K562 (cell line): ENCODE data around the gene ANKRD13A. TPM values are rescaled to one million over a fixed set of nuclear protein-coding genes. Genes with fewer than 3 reads are reported as not detected.

Experiments
- POLR3A ChIP-seq: IDR thresholded peaks from 2 replicates; pipeline ENCODE4 v1.6.1; 2011; ENCODE audit warnings: borderline replicate concordance, mild to moderate bottlenecking, moderate library complexity; ENCODE audit not compliant: insufficient read length, insufficient read depth; ENCODE audit errors: extremely low read depth
- SMAD1 ChIP-seq: fragments of 150-350 bp; IDR thresholded peaks from 2 replicates; pipeline ENCODE4 v1.6.1; 2014; ENCODE audit warnings: low read length, low read depth; ENCODE audit not compliant: partially characterized antibody
- SNRNP70 ChIP-seq: fragments of 200-400 bp; formaldehyde crosslinking; optimal IDR thresholded peaks from 2 replicates; pipeline ENCODE3; 2017; ENCODE audit warnings: low read depth, low read length
- SRSF9 ChIP-seq: fragments of 200-400 bp; formaldehyde crosslinking; IDR thresholded peaks from 2 replicates; pipeline ENCODE4 v1.6.1; 2017; ENCODE audit warnings: low read depth, low read length, borderline replicate concordance
- ZNF217 ChIP-seq: sonication (generic); formaldehyde crosslinking; IDR thresholded peaks from 2 replicates; pipeline ENCODE4 v1.8.0; 2022; ENCODE audit warnings: mild to moderate bottlenecking, missing genetic modification reagents
- ZNF76 ChIP-seq: fragments of 250-450 bp; sonication (Bioruptor Pico); IDR thresholded peaks from 2 replicates; pipeline ENCODE4 v1.4.0; 2020; ENCODE audit warnings: mild to moderate bottlenecking, moderate library complexity, borderline replicate concordance
- polyA plus RNA-seq, 8 experiments: library from polyadenylated mRNA; depleted of rRNA in 4 of 8; stranded (reverse) in 5 of 8; unstranded in 3 of 8; fragments of >200 nt; fragmentation: Nextera tagmentation in 2 of 8; fragmentation: Illumina TruSeq in 1 of 8; extraction: Ambion mirVana in 2 of 8; extraction: Trizol in 1 of 8; gene quantifications; 2 replicates each; pipeline versions ENCODE4 v1.2.1 to v1.2.3, GENCODE V29; 2011 to 2014; ENCODE audit warnings: inconsistent platforms in 1 of 8, missing spikeins in 1 of 8
- total RNA-seq, 7 experiments: library from RNA; depleted of rRNA in 6 of 7; stranded (reverse); fragments of >200 nt in 6 of 7; fragmentation: Illumina TruSeq in 2 of 7; extraction: Trizol in 2 of 7; gene quantifications; 2 replicates each; pipeline versions ENCODE4 v1.2.1 to v1.2.3, GENCODE V29; 2011 to 2021; ENCODE audit warnings: low replicate concordance in 1 of 7
- TF ChIP-seq, protein P1 (sequence below): IDR thresholded peaks from 3 replicates; pipeline ENCODE4 v1.6.1; 2011; ENCODE audit warnings: borderline replicate concordance, mild to moderate bottlenecking, moderate library complexity; ENCODE audit not compliant: insufficient read length; ENCODE audit errors: extremely low read depth
- TF ChIP-seq, protein P2 (sequence below): fragments of 200-800 bp; sonication (Bioruptor generic); IDR thresholded peaks from 2 replicates; pipeline ENCODE4 v1.6.1; 2016; ENCODE audit warnings: missing genetic modification characterization, missing compliant biosample characterization

Gene ANKRD13A
- total and polyA plus RNA-seq, 9 of the 15 experiments (the other 6 are each of a cell fraction or from before 2014, with no cell fraction given) = 5.0 to 55.0 (median 41.5) TPM

DNA sequence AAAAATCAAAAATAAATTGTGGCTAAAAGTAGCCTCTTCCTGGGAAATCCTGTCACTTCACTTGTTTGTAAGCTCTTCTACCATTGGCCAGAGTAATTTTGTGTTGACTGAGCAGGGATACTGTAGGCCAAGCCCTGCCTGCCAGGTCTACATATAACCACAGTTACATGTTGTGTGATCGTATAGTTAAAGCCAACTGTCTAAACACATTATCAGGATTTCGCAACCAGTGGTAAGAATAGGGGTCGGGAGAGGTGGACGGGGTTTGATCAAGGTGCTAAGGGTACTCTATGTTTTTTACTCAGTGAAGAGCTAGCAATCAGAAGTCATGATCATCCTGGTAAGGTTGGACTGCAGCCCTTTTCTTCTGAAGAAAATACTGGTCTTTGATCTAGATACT is 13.4 kb downstream of the ANKRD13A start (continued):
- TF ChIP-seq, protein P1, sequence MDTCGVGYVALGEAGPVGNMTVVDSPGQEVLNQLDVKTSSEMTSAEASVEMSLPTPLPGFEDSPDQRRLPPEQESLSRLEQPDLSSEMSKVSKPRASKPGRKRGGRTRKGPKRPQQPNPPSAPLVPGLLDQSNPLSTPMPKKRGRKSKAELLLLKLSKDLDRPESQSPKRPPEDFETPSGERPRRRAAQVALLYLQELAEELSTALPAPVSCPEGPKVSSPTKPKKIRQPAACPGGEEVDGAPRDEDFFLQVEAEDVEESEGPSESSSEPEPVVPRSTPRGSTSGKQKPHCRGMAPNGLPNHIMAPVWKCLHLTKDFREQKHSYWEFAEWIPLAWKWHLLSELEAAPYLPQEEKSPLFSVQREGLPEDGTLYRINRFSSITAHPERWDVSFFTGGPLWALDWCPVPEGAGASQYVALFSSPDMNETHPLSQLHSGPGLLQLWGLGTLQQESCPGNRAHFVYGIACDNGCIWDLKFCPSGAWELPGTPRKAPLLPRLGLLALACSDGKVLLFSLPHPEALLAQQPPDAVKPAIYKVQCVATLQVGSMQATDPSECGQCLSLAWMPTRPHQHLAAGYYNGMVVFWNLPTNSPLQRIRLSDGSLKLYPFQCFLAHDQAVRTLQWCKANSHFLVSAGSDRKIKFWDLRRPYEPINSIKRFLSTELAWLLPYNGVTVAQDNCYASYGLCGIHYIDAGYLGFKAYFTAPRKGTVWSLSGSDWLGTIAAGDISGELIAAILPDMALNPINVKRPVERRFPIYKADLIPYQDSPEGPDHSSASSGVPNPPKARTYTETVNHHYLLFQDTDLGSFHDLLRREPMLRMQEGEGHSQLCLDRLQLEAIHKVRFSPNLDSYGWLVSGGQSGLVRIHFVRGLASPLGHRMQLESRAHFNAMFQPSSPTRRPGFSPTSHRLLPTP = no peak
- TF ChIP-seq ZNF217 (no peak), SMAD1 (no peak), ZNF76 (CRISPR knock-in tag) (no peak), POLR3A (no peak), SNRNP70 (no peak), SRSF9 (no peak)
- TF ChIP-seq, protein P2, sequence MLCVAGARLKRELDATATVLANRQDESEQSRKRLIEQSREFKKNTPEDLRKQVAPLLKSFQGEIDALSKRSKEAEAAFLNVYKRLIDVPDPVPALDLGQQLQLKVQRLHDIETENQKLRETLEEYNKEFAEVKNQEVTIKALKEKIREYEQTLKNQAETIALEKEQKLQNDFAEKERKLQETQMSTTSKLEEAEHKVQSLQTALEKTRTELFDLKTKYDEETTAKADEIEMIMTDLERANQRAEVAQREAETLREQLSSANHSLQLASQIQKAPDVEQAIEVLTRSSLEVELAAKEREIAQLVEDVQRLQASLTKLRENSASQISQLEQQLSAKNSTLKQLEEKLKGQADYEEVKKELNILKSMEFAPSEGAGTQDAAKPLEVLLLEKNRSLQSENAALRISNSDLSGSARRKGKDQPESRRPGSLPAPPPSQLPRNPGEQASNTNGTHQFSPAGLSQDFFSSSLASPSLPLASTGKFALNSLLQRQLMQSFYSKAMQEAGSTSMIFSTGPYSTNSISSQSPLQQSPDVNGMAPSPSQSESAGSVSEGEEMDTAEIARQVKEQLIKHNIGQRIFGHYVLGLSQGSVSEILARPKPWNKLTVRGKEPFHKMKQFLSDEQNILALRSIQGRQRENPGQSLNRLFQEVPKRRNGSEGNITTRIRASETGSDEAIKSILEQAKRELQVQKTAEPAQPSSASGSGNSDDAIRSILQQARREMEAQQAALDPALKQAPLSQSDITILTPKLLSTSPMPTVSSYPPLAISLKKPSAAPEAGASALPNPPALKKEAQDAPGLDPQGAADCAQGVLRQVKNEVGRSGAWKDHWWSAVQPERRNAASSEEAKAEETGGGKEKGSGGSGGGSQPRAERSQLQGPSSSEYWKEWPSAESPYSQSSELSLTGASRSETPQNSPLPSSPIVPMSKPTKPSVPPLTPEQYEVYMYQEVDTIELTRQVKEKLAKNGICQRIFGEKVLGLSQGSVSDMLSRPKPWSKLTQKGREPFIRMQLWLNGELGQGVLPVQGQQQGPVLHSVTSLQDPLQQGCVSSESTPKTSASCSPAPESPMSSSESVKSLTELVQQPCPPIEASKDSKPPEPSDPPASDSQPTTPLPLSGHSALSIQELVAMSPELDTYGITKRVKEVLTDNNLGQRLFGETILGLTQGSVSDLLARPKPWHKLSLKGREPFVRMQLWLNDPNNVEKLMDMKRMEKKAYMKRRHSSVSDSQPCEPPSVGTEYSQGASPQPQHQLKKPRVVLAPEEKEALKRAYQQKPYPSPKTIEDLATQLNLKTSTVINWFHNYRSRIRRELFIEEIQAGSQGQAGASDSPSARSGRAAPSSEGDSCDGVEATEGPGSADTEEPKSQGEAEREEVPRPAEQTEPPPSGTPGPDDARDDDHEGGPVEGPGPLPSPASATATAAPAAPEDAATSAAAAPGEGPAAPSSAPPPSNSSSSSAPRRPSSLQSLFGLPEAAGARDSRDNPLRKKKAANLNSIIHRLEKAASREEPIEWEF (CRISPR knock-in tag) = no peak
